ENCODE measurements around the gene DGUOK.
"Not testable (repeated sequence)": the region's sequence is repeated elsewhere in the genome, so short reads cannot be mapped to it uniquely, and the experiment has no call there.

Gene DGUOK

GRCh38 chr2:73901143-73901542 lies 25.5 kb upstream of the DGUOK start:
- DNase-seq (ENCODE audit: low spot score) = no peak

- no peak for DNase-seq (ENCODE audit: low spot score)
Observed at GRCh38 chr2:73902284-73902683, 24.4 kb upstream of the DGUOK start.

- no peak for DNase-seq (ENCODE audit: low spot score)
Observed at GRCh38 chr2:73903313-73903712, 23.4 kb upstream of the DGUOK start.

DNA sequence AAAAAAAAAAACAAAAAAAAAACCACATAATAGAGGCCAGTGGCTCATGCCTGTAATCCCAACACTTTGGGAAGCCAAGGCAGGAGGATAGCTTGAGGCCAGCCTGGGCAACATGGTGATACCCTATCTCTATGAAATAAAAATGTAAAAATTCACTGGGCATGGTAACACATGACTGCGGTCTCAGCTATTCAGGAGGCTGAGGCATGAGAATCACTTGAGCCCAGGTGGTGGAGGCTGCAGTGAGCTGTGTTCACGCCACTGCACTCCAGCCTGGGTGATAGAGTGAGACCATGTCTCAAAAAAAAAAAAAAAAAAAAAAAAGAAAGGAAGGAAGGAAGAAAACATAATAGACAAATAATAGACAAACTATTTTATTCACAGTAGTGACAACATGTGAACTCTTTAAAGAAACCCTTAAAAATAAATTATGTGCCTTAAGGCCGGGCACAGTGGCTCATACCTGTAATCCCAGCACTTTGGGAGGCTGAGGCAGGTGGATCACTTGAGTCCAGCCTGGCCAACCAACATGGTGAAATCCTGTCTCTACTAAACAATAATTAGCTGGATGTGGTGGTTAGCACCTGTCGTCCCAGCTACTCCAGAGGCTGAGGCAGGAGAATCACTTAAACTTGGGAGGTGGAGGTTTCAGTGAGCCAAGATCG lies 22.6 kb upstream of the DGUOK start:
- not testable (repeated sequence) for DNase-seq (ENCODE audit: low spot score)

GRCh38 chr2:73904952-73905351 lies 21.7 kb upstream of the DGUOK start:
- DNase-seq (ENCODE audit: low spot score) = no peak

GRCh38 chr2:73906847-73907505 lies 19.7 kb upstream of the DGUOK start:
- no peak for DNase-seq (ENCODE audit: low spot score)

- DNase-seq (ENCODE audit: low spot score) = no peak
Observed at GRCh38 chr2:73907840-73908452, 18.7 kb upstream of the DGUOK start.

DNA sequence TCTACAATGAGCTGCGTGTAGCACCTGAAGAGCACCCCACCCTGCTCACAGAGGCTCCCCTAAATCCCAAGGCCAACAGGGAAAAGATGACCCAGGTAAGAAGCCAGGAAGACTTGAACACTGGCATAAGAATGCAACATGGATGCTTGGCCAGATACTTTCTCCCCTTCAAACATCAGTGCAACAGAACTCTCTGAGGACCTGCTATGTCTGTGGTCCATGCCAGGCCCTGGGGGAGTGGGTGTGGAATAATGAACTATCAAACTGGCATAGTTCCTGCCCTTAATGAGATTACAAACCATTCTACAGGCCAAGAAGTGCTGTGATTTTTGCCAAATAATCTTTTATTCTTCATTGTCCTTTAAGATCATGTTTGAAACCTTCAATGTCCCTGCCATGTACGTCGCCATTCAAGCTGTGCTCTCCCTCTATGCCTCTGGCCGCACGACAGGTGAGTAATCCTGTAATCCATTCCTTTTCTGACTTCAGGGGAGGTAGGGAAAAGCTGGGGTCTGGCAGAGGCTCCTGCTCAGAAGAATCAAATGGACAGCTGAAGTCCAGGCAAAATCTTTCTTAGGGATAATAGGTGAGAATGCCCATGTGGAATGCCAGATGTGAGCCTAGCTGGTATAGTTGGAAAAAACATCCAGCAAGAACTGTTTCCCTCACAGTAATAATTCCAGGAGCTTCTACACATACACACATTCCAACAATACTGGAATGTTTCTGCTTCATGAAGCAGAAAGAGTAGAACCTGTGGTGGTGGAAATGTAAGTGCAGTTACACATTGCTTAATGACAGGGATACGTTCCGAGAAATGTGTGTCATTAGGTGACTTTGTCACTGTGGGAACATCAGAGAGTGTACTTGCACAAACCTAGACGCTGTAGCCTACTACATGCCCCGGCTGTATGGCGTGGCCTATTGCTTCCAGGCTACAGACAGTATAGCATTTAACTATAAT lies 17.7 kb upstream of the DGUOK start:
- no peak for DNase-seq (ENCODE audit: low spot score)

- DNase-seq (ENCODE audit: low spot score) = no peak
Observed at GRCh38 chr2:73910873-73911547, 15.7 kb upstream of the DGUOK start.

GRCh38 chr2:73911548-73912208 lies 15.0 kb upstream of the DGUOK start:
- DNase-seq (ENCODE audit: low spot score) = no peak

DNA sequence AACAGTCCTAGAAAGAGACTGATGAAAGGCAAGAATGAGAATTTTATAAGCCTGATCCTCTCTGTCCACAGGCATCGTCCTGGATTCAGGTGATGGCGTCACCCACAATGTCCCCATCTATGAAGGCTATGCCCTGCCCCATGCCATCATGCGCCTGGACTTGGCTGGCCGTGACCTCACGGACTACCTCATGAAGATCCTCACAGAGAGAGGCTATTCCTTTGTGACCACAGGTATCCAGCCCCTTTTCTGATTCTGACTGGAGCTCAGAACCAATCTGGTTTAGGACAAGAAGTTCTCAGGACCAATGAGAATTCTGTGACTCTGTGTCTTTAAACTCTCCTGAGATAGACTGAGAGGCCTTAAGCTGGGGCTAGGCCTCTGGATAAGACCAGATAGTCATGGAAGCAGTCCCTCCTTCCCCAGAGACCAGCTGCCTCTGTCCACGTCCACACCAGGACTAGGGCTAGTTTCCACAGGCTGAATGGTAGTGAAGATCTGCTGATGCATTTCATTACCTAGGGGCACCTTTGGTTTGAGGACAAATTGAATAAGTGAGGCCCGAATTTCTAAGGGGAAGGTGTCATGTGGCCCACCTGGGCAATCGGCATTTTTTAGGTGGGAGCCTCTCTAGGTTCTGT lies 13.1 kb upstream of the DGUOK start:
- DNase-seq (ENCODE audit: low spot score) = no peak

DNA sequence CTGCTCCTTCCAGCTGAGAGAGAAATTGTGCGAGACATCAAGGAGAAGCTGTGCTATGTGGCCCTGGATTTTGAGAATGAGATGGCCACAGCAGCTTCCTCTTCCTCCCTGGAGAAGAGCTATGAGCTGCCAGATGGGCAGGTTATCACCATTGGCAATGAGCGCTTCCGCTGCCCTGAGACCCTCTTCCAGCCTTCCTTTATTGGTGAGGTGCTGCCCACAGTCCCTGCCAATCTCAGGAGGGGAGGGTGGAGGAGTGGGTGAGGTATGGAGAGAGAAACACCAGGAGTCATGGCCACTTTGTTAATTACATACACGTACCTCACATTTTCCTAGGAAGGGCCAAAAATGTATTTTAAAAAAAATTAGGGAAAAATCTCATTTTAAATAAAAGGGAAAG lies 12.0 kb upstream of the DGUOK start:
- no peak for DNase-seq (ENCODE audit: low spot score)

DNA sequence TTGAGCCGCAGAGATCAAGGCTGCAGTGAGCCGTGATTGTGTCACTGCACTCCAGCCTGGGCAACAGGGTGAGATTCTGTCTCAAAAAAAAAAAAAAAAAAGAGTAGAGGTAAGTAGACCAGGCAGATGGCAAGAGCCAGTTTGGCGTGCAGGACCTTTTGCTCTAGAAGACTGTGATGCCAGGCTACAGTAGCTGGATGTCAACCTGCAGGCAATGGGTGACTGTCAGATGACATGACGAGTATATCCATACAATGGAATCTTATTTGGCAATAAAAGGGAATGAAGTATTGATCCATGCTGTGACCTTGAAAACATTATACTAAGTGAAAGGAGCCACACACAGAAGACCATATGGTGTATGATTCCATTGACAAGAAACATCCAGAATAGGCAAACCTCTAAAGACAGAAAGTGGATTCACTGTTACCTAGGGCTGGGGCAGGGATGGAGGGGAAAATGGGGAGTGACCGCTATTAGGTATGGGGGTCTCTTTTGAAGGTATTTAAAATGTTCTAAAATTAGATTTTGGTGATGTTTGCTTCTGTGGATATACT lies 11.2 kb upstream of the DGUOK start:
- DNase-seq (ENCODE audit: low spot score) = no peak

DNA sequence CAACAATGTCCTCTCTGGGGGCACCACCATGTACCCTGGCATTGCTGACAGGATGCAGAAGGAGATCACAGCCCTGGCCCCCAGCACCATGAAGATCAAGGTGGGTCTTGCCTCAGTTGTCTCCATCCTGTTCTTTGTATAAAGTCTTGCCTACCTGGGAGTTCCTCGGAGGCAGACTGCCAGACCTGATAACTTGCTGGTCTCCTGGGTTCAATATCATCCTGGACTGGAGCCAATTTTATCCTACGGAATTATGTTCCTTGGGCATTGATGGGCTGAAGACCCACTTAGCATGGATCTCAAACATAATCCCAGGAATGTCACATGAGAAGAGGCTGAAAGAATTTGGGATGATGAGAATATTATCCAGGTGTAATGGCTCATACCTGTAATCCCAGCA lies 10.0 kb upstream of the DGUOK start:
- DNase-seq (ENCODE audit: low spot score) = no peak

DNA sequence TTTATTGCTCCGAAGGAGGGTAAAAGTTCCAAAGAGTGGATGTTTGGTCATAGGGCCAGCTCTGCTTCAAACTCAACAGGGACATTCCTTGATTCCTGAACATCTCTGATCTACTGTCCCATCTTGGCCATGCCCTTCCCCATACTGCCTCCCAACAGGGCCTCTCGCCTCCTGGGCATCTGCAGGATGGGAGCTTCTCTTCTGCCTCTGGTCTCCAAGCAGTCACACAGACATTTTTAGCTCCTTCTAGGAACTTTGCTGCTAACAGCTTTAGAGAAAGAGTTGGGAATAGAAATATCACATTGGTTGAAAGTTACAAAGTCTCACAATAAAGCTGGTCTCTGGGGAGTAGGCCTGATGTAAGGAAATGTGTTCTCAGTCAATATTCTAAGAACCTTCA lies 9.4 kb upstream of the DGUOK start:
- DNase-seq (ENCODE audit: low spot score) = no peak

DNA sequence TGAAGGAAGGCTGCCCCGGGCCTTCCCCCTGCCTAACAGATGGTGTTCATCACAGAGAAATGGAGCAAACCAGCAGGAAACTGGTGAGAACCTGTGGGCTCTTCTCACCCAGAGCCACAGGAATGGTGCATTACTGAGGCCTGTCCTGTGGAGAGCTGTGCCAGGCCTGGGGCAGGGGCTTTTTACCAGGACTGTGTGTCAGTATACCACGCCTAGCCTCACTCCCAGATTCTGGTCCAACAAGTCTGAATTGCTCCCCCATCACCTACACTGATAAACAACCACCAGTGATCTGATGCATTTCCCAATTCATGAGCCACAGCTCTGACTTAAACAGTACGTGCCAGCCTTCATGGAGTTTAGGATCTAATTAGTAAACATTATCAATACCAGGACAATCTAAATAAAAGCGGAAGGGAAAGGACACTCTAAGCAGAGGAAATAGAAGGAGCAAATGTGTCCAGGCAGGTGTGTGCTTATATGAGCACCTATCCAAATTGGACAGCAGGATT lies 8.9 kb upstream of the DGUOK start:
- DNase-seq (ENCODE audit: low spot score) = no peak

GRCh38 chr2:73918856-73919255 lies 7.8 kb upstream of the DGUOK start:
- no peak for DNase-seq (ENCODE audit: low spot score)

DNA sequence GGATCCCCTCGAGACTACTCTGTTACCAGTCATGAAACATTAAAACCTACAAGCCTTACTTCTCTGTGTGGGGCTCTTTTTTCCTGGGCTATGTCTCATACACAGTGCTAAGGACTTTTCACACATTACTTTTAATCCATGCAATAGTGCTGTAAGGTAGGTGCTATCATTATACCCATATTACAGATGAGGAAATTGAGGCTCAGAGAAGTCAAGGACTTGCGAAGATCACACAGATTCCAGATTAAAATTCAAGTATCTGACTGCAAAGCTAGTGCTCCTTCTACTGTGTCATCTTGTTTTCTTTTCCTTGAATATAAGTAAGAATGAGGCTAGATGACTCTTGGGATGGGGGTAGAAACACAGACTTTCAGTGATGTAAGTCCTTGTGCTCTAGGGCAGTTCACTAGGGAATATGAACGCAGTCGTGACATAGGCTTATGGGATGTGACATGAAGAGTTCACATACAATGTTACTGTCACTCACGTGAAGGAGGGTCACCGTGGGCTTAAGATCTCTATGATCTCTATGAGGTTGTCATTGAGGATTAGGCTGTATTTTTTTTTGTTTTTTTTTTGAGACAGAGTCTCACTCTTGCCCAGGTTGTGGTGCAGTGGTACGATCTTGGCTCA lies 7.0 kb upstream of the DGUOK start:
- no peak for DNase-seq (ENCODE audit: low spot score)
